ENCODE results near the gene SNAP47.

DNA sequence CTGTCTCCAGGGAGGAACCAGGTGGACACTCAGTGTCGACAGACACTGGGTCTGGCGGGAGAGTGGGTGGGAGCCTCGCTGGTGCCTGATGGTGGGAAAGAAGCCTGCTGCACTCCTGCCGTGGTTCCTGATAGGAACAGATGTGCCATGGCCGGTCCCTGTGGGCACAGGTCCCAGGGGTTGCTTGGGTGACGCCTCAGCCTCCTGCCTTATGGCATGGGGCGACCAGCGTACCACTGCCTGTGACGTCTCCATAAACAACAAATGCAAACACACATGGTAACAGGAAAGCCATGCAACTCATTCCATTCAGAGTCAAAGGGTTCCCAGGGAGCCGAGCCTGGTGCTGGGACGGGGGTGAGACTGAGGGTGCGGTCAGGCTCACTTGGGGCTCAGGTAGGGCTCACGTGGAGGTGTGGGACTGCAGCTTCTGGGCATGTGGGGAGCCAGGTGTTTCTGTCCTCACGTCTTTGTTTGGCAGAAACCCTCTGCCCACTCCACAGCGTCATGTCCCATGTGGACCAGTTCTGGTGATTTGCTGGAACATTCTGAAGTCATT lies 34.8 kb downstream of the SNAP47 start:
- TF ChIP-seq, protein P1, sequence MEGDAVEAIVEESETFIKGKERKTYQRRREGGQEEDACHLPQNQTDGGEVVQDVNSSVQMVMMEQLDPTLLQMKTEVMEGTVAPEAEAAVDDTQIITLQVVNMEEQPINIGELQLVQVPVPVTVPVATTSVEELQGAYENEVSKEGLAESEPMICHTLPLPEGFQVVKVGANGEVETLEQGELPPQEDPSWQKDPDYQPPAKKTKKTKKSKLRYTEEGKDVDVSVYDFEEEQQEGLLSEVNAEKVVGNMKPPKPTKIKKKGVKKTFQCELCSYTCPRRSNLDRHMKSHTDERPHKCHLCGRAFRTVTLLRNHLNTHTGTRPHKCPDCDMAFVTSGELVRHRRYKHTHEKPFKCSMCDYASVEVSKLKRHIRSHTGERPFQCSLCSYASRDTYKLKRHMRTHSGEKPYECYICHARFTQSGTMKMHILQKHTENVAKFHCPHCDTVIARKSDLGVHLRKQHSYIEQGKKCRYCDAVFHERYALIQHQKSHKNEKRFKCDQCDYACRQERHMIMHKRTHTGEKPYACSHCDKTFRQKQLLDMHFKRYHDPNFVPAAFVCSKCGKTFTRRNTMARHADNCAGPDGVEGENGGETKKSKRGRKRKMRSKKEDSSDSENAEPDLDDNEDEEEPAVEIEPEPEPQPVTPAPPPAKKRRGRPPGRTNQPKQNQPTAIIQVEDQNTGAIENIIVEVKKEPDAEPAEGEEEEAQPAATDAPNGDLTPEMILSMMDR (IDR thresholded peaks at IDR 0.05) = no peak
- TF ChIP-seq POLR2A (IDR thresholded peaks at IDR 0.05) = no peak

Data from esophagus squamous epithelium (tissue), 4 donors.